ENCODE data around the gene ATP6V0D1. TPM values are rescaled to one million over a fixed set of nuclear protein-coding genes. Genes with fewer than 3 reads are reported as not detected.

ATP6V0D1 gene
- polyA plus RNA-seq, 2 of the 4 experiments (the other 2 are of a cell fraction) = 45.7 to 103 TPM

- Histone ChIP-seq H3K4me2 (no peak overlapping the region), H3K4me3 (no peak overlapping the region), H3K4me1 (peaks cover 9% of the 10 kb centered on the region; the same call in 2 of the 3 replicates), H3K9me3 (no peaks in the 10 kb centered on the region), H3K27ac (no peak overlapping the region)
- DNase-seq (ENCODE audit: low read depth in 1 of 2, low spot score in 1 of 2) = no peak
- WGBS (ENCODE audit: missing lambda C conversion rate) = 73% methylated on average over 4 of the region's 5 CpGs
- no peak for TF ChIP-seq CBX8 (IDR thresholded peaks at IDR 0.05)
- TF ChIP-seq POLR2A (IDR thresholded peaks at IDR 0.05; ENCODE audit: low read length) = no peak
- no peak for TF ChIP-seq NR3C1 (IDR thresholded peaks at IDR 0.05)
- no peak for TF ChIP-seq RARB (CRISPR knock-in tag; IDR thresholded peaks at IDR 0.05)
- no peak for TF ChIP-seq E2F6 (IDR thresholded peaks at IDR 0.05; ENCODE audit: borderline replicate concordance, low read depth)
- no peak for TF ChIP-seq ELK1 (IDR thresholded peaks at IDR 0.05; ENCODE audit: low read depth, low read length)
- no peak for FAIRE-seq
- ATAC-seq = no peak
- POLR2A ChIA-PET = no interaction called here
- CTCF ChIA-PET = interaction anchor here (0.8 to 4.4 kb wide), 6 partner anchors 11 to 32 kb away, joined by 3 to 19 read pairs (median 4); partner anchors contain the start of gene ZDHHC1
Measured at GRCh38 chr16:67433131-67433719, 47.7 kb downstream of the ATP6V0D1 start.

- ATAC-seq = no peak
- Histone ChIP-seq H3K4me3 (no peak overlapping the region), H3K9me3 (no peaks in the 10 kb centered on the region), H3K4me1 (peaks cover 9% of the 10 kb centered on the region; the same call in 2 of the 3 replicates), H3K27ac (no peak overlapping the region), H3K4me2 (no peak overlapping the region)
- TF ChIP-seq RCOR1 (IDR thresholded peaks at IDR 0.05; ENCODE audit: low read depth, low read length) (no peak), BHLHE40 (IDR thresholded peaks at IDR 0.05; ENCODE audit: low read depth, low read length) (no peak), FOSB (CRISPR knock-in tag; IDR thresholded peaks at IDR 0.05) (no peak), HDAC2 (IDR thresholded peaks at IDR 0.05) (no peak), POLR2AphosphoS2 (conservative IDR thresholded peaks at IDR 0.05; ENCODE audit: low read length) (no peak), FOSL2 (IDR thresholded peaks at IDR 0.05) (no peak), FOSL2 (CRISPR knock-in tag; IDR thresholded peaks at IDR 0.05) (no peak), HMGXB4 (CRISPR knock-in tag; IDR thresholded peaks at IDR 0.05; ENCODE audit: borderline replicate concordance) (no peak), PHF8 (IDR thresholded peaks at IDR 0.05; ENCODE audit: borderline replicate concordance, low read depth) (no peak), MAX (IDR thresholded peaks at IDR 0.05) (no peak), ZSCAN20 (CRISPR knock-in tag; IDR thresholded peaks at IDR 0.05) (no peak), ESRRA (IDR thresholded peaks at IDR 0.05; ENCODE audit: borderline replicate concordance, low read length) (no peak), FOXS1 (CRISPR knock-in tag; IDR thresholded peaks at IDR 0.05) (no peak), CBX2 (IDR thresholded peaks at IDR 0.05; ENCODE audit: borderline replicate concordance, low read depth) (no peak), REST (IDR thresholded peaks at IDR 0.05) (no peak), EP300 (IDR thresholded peaks at IDR 0.05) (no peak), RNF2 (IDR thresholded peaks at IDR 0.05; ENCODE audit: borderline replicate concordance, low read depth) (no peak)
- CTCF ChIA-PET = interaction anchor here (0.8 to 4.4 kb wide), 5 partner anchors 9 to 33 kb away, joined by 3 to 19 read pairs (median 4); partner anchors contain the start of gene ZDHHC1
- no peak for FAIRE-seq
- no peak for DNase-seq (ENCODE audit: low read depth in 1 of 2, low spot score in 1 of 2)
- WGBS (ENCODE audit: missing lambda C conversion rate) = 81% methylated on average over 5 of the region's 5 CpGs
- POLR2A ChIA-PET = interaction anchor here (0.7 kb wide), 1 partner anchor 33 kb away, joined by 3 read pairs; no protein-coding TSS in a partner anchor
Measured at GRCh38 chr16:67432506-67432890, 48.5 kb downstream of the ATP6V0D1 start.
